ENCODE results near the gene DYNLT1. TPM values are rescaled to one million over a fixed set of nuclear protein-coding genes. Genes with fewer than 3 reads are reported as not detected.

The DYNLT1 gene
- total and polyA plus RNA-seq, 2 of the 13 experiments (the other 11 are each of a cell fraction or from before 2014, with no cell fraction given), result 108 to 171 TPM

- TF ChIP-seq RFX3 (CRISPR knock-in tag; IDR thresholded peaks at IDR 0.05) (peak; percentile 36; the same call in 1 of the 2 replicates), ATRX (CRISPR knock-in tag; IDR thresholded peaks at IDR 0.05; ENCODE audit: borderline replicate concordance) (no peak), ARNT (IDR thresholded peaks at IDR 0.05) (no peak), ZNF383 (CRISPR knock-in tag; IDR thresholded peaks at IDR 0.05; ENCODE audit: borderline replicate concordance) (no peak), HDAC2 (CRISPR knock-in tag; IDR thresholded peaks at IDR 0.05) (no peak; the same call in 1 of the 2 replicates), MTF1 (CRISPR knock-in tag; IDR thresholded peaks at IDR 0.05) (no peak), HOXA3 (CRISPR knock-in tag; IDR thresholded peaks at IDR 0.05) (peak; percentile 81), SALL2 (CRISPR knock-in tag; IDR thresholded peaks at IDR 0.05) (peak; percentile 96; the same call in 1 of the 2 replicates), ZFP1 (CRISPR knock-in tag; IDR thresholded peaks at IDR 0.05) (no peak; the same call in 1 of the 2 replicates), ZNF350 (CRISPR knock-in tag; IDR thresholded peaks at IDR 0.05; ENCODE audit: borderline replicate concordance, low read depth) (peak; percentile 79), ZNF232 (CRISPR knock-in tag; IDR thresholded peaks at IDR 0.05; ENCODE audit: borderline replicate concordance) (peak; percentile 85; the same call in 1 of the 2 replicates), SMAD3 (CRISPR knock-in tag; IDR thresholded peaks at IDR 0.05) (no peak), ZNF747 (CRISPR knock-in tag; IDR thresholded peaks at IDR 0.05; ENCODE audit: borderline replicate concordance) (no peak; the same call in 1 of the 2 replicates)
- TF ChIP-seq, protein P1, sequence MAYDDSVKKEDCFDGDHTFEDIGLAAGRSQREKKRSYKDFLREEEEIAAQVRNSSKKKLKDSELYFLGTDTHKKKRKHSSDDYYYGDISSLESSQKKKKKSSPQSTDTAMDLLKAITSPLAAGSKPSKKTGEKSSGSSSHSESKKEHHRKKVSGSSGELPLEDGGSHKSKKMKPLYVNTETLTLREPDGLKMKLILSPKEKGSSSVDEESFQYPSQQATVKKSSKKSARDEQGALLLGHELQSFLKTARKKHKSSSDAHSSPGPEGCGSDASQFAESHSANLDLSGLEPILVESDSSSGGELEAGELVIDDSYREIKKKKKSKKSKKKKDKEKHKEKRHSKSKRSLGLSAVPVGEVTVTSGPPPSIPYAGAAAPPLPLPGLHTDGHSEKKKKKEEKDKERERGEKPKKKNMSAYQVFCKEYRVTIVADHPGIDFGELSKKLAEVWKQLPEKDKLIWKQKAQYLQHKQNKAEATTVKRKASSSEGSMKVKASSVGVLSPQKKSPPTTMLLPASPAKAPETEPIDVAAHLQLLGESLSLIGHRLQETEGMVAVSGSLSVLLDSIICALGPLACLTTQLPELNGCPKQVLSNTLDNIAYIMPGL (CRISPR knock-in tag; IDR thresholded peaks at IDR 0.05; ENCODE audit: borderline replicate concordance in 1 of 2, low read depth in 1 of 2), result peak in 1 of 2 experiments; percentile 89; a peak in 2 of 4 replicates
- TF ChIP-seq, protein P2, sequence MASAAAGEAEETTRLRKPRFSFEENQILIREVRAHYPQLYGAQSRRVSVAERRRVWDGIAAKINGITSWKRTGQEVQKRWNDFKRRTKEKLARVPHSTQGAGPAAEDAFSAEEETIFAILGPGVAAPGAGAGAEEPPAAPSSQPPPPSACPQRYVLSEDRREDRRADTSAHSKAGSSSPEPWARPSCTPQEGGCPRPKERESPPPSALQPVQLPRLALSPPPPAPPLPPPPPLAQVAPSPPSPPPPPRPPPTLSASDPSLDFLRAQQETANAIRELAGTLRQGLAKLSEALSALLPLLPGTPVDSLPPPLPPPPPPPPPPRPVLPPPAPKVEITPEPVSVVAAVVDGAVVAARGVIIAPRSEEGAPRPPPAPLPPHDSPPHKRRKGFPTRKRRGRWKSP (CRISPR knock-in tag; IDR thresholded peaks at IDR 0.05), result peak; percentile 89; the same call in 1 of the 2 replicates
- TF ChIP-seq, protein P3, sequence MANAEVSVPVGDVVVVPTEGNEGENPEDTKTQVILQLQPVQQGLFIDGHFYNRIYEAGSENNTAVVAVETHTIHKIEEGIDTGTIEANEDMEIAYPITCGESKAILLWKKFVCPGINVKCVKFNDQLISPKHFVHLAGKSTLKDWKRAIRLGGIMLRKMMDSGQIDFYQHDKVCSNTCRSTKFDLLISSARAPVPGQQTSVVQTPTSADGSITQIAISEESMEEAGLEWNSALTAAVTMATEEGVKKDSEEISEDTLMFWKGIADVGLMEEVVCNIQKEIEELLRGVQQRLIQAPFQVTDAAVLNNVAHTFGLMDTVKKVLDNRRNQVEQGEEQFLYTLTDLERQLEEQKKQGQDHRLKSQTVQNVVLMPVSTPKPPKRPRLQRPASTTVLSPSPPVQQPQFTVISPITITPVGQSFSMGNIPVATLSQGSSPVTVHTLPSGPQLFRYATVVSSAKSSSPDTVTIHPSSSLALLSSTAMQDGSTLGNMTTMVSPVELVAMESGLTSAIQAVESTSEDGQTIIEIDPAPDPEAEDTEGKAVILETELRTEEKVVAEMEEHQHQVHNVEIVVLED (CRISPR knock-in tag; IDR thresholded peaks at IDR 0.05; ENCODE audit: borderline replicate concordance), result peak; percentile 31; the same call in 1 of the 2 replicates
- TF ChIP-seq, protein P4, sequence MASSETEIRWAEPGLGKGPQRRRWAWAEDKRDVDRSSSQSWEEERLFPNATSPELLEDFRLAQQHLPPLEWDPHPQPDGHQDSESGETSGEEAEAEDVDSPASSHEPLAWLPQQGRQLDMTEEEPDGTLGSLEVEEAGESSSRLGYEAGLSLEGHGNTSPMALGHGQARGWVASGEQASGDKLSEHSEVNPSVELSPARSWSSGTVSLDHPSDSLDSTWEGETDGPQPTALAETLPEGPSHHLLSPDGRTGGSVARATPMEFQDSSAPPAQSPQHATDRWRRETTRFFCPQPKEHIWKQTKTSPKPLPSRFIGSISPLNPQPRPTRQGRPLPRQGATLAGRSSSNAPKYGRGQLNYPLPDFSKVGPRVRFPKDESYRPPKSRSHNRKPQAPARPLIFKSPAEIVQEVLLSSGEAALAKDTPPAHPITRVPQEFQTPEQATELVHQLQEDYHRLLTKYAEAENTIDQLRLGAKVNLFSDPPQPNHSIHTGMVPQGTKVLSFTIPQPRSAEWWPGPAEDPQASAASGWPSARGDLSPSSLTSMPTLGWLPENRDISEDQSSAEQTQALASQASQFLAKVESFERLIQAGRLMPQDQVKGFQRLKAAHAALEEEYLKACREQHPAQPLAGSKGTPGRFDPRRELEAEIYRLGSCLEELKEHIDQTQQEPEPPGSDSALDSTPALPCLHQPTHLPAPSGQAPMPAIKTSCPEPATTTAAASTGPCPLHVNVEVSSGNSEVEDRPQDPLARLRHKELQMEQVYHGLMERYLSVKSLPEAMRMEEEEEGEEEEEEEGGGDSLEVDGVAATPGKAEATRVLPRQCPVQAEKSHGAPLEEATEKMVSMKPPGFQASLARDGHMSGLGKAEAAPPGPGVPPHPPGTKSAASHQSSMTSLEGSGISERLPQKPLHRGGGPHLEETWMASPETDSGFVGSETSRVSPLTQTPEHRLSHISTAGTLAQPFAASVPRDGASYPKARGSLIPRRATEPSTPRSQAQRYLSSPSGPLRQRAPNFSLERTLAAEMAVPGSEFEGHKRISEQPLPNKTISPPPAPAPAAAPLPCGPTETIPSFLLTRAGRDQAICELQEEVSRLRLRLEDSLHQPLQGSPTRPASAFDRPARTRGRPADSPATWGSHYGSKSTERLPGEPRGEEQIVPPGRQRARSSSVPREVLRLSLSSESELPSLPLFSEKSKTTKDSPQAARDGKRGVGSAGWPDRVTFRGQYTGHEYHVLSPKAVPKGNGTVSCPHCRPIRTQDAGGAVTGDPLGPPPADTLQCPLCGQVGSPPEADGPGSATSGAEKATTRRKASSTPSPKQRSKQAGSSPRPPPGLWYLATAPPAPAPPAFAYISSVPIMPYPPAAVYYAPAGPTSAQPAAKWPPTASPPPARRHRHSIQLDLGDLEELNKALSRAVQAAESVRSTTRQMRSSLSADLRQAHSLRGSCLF (CRISPR knock-in tag; IDR thresholded peaks at IDR 0.05; ENCODE audit: borderline replicate concordance), result no peak
Measured at GRCh38 chr6:158644231-158645063, at the start of gene DYNLT1 (continued).
